Sigmoid colon (tissue), 4 donors: ENCODE measurements around the gene IRF5.

ENCODE experiments used
- EP300 ChIP-seq, 4 donors: sonication (generic); formaldehyde crosslinking; IDR thresholded peaks; one replicate each; pipeline ENCODE4 v1.6.1; 2017; ENCODE audit warnings: antibody characterized with exemption in 4 of 4
- POLR2A ChIP-seq, 2 donors: fragments of 450-650 bp; IDR thresholded peaks; one replicate each; pipeline ENCODE4 v1.6.1; 2016; ENCODE audit warnings: antibody characterized with exemption in 2 of 2, mild to moderate bottlenecking in 2 of 2, moderate library complexity in 2 of 2
- POLR2AphosphoS5 ChIP-seq, 4 donors: sonication (generic); formaldehyde crosslinking; IDR thresholded peaks; one replicate each; pipeline ENCODE4 v1.6.1; 2017; ENCODE audit warnings: antibody characterized with exemption in 4 of 4
- TF ChIP-seq, protein P1 (sequence below), 4 experiments: fragments of 450-650 bp in 3 of 4; fragments of 200-600 bp in 1 of 4; IDR thresholded peaks; one replicate each; pipeline ENCODE4 v1.5.1; 2016 to 2019; ENCODE audit warnings: antibody characterized with exemption in 4 of 4, mild to moderate bottlenecking in 3 of 4, moderate library complexity in 2 of 4

DNA sequence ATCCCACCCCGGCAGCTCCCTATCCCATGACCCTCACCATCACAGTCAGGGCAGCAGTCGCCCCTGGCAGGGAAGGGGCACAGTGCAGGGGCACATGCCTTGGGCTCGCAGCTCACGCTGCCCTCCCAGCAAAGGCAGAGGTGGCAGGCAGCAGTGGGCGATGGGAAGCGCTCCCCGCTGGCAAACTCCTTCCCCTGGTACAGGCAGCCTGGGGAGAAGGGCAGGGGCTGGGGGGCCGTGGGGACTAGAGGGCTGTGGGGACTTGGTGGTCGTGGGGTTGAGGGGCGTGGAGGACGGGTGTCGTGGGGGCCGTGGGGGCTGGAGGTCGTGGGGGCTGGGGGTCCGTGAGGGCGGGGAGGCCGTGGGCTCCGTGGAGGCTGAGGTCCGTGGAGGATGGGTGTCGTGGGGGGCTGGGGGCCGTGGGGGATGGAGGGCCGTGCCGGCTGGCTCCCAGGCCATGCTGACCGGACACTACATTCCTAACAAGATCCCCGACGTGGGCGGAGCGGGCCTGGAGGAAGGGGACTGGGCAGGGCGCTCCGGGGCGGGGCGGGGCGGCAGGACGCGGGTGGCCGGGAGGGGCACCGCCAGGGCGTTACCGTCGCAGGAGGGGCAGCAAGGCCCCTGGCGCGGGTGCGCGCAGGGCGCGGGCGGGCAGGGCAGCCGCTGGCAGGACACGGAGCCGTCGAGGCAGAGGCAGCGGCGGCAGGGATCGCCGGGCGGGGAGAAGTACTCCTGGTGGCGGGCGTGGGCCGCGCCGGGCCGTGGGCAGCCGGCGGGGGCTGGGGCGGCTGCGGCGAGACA is 47.2 kb upstream of the IRF5 start:
- TF ChIP-seq, protein P1, sequence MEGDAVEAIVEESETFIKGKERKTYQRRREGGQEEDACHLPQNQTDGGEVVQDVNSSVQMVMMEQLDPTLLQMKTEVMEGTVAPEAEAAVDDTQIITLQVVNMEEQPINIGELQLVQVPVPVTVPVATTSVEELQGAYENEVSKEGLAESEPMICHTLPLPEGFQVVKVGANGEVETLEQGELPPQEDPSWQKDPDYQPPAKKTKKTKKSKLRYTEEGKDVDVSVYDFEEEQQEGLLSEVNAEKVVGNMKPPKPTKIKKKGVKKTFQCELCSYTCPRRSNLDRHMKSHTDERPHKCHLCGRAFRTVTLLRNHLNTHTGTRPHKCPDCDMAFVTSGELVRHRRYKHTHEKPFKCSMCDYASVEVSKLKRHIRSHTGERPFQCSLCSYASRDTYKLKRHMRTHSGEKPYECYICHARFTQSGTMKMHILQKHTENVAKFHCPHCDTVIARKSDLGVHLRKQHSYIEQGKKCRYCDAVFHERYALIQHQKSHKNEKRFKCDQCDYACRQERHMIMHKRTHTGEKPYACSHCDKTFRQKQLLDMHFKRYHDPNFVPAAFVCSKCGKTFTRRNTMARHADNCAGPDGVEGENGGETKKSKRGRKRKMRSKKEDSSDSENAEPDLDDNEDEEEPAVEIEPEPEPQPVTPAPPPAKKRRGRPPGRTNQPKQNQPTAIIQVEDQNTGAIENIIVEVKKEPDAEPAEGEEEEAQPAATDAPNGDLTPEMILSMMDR (IDR thresholded peaks at IDR 0.05) = no peak
- no peak for TF ChIP-seq POLR2AphosphoS5 (IDR thresholded peaks at IDR 0.05)
- no peak for TF ChIP-seq POLR2A (IDR thresholded peaks at IDR 0.05)
- TF ChIP-seq EP300 (IDR thresholded peaks at IDR 0.05) = no peak
